Activated CD4-positive, CD25-positive, alpha-beta regulatory T cell (primary cell): ENCODE results near the gene CORO7.

Experiments used
- DNase-seq, 4 experiments: peaks; one replicate each; lab custom pipeline; 2025; lab: John Stamatoyannopoulos, UW

The CORO7 gene

DNA sequence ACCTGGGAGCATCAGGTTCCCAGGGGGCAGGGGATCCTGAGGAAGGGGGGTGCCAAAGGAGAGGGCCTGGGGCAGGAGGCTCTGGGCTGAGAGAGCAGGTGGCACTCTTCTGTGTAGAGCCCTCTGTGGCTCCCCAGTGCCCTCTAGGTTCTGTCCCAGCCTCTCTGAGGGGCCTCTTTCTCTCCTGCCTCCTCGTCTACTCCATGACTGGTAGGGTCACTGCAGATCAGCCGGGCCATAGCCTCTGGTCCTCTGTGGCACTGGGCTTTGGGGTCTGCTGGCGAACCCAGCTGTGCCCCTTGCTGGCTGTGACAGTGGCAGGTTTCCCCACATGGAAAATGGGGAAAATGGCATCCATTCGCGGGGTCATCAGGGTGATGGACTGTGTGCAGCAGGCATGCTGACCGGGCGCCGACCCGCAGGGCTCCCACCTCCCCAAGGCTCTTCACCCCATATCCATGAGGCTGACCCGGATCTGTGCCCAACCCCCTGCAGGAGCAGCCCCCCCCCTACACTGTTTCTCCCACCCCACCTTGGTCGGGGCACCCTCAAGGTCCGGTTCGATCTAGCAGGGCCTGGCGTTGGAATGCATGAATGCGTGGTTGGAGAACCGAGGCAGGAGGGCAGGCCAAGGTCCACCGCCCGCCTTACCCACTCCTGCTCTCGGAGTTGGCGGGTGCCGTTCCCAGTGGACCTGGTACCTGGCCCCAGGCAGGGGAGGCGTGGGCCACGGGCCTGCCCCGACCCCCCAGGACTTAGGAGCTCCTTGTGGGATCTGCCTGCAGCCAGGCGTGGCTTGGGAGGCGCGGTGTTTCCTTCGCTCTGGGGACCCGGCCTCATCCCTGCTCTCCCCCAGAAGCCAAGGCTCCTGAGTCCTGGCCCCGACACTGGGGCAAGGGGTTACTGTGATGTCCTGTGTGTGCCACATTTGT lies 94.0 kb downstream of the CORO7 start:
- no peak for DNase-seq

DNA sequence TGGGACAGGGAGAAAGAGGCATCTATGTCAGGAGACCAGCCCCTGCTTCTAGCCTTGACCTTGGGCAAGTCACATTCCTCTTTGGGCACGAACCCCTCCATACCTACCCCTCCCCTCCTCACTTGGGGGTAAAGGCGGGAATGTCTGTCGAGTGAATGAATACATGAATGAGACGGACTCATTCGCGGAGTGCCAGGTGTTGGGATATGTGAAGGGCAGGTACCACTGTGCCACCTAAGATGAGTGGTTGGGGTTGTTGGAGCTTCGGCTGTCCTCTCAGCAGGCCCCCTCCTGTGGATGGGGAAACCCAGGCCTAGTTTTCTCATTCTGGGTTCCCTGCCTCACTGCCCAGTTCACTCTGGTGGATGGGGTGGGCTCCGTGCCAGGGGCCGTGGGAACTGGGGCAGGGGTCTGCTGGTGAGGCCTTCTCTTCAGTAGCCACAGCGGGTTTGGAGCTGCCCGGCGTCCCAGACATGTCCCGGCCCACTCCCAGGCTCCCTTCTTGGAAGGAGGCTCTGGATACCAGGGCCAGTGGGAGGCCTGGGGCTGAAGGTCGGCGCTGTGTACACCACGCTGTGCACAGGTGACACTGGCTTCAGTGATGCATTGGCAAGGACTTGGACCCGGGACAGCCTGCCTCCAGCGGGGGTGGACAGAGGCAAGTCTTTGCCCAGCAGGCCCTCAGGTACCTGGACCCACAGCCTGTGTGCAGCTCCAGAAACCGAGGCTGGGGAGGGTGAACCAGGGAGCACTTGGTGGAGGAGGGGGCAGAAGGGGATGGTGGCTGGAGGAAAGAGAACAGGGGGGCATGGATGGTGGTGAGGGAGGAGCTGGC lies 94.9 kb downstream of the CORO7 start:
- DNase-seq, result no peak

DNA sequence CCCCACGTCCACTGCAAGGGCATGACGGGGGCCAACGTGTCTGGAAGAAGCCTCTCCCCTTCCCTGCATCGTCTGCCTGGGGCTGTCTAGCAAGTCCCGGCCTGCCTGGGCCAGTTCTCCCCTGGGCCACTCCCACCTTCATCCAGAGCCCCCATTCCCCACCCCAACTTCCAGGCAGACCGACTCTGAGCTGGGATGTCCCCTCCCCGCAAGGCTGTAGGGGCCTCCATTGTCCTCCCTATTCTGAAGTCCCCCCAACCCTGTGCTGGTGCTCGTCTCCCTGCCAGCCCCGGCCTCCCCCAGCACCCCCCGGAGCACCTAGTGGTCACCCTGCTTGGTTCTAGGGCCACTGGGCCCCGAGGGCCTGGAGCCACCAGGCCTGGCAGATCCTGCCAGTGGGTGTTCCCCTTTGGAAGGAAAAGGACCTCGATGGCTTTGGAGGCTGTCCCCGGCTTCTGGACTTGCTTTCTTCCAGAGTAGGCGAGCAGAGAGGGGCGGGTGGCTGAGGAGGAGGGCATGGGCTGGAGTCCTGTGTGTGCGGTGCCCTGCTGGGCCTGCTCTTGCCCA lies 95.7 kb downstream of the CORO7 start:
- no peak for DNase-seq

DNA sequence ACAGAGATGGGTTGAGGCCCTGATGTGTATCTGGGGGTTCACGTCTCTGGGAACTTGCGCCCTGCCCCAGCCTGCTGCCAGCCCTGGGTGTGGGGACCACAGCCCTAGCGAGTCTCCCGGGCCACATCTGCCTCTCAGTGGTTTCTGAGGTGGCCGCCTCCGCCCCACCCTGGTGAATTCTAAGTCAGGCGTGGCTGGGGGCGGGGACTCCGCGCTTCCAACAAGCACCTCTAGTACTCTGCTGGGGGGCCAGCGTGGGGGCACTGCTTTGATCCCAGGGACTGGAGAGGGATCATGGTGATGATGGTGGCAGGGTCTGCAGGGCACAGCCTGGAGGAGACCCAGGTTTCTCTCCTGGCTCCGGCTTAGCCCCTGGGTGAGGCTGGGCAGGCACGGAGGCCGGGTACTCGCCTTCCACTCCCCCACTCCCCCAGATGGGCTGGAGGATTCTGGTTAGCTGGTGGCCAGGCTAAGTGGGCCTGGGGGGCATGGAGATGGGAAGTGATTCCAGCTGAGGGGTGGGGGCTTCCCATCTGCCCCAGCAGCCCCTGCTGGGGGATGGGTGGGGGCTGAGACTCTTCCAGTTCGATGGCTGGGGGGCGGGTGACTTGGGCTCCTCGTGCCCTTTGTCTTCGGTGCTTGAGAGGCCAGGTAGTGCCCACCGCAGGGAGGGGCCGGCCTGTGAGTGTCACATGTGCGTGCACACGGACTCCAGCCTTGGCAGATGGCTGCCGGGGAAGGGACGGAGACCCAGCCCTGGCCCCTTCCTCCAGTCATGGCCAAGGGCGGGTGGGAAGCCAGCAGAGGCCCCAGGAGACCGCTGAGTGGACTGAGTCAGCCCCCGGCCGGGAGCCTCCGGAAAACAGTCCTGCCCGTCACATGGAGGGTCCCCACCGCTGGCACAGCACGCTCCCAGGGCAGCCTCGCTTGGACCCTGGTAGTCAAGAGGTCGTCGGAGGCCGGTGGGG lies 96.7 kb downstream of the CORO7 start:
- DNase-seq, result no peak

DNA sequence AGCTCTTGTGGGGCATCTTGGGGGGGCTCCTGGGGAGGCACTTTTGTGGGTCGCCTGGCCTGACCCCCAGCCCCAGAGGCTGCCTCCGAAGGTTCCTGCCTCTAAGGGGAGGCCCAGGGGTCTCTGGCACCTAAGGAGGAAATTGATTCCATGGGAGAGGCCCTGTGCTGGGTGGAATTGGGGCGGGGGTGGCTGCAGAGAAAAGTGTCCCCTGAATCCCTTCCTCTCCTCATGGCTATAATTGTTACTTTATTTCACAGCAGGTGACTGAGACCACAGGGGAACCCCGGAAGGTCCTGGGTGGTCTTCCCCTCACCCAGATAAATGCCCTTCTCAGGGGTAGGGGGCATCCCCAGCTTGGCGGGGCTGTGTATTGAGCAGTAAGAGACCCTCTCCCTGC lies 97.4 kb downstream of the CORO7 start:
- DNase-seq, result no peak

DNA sequence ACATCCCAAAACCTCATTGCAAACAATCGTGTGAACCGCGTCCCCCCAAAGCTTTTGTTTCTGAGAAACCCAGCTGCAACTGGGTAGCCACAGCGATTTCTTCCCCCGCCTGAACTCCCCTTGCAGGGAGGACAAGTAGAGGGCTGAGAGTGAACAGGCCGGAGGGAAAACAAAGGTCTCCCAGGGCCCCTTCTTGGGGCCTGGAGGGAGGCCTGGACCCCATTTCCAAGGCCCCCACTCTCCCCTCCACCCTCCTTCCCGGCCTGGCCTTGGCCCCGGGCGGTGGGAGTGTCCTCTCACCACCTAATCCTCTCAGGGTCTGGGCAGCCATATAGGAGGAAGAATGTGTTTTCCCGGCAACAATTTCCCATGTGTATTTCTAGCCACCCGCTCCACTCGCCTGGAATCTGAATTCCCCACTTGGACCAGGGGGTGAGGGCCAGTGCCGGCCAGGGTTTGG lies 97.9 kb downstream of the CORO7 start:
- DNase-seq, result no peak

DNA sequence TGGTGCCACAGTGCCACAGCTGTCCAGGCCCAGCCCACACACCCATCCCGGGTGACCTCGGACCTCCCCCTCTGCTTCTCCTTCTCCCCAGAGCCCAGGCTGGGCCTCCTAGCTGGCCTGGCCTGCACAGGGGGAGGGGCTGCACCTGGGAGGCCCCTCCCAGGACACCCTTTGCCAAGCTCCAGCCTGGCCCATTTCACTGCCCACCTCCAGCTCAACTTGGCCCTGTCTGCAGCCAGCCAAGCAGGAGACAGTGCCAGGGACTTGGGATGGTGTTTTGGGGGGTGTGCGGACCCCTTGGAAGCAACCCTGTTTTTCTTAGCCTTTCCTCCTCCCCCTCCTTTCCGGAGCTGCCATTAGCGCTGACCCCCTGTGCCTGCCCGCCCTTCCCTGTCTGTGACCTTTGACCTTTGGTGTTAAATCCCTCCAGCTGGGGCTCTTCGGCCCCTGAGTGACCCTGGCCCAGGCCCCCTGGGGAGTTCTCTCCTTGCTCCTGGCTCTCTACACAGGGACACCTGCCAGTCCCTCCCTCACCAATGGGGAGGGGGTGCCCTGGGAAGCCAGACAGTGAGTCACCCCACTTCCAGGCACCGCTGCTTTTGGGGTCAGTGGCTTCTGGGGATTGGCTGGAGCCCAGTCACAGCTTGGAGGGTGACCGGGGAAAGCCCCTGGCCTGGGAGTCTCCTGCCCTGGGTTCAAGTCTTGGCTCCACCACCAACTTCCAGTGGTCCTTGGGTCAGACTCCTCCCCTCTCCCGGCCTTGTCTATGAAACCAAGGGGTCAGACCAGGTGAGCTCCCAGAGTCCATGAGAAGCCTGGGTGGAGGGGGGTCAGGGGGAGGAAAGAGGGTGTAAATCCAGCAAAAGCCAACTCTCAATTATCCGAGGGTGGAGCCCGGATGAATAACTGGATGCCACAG lies 98.6 kb downstream of the CORO7 start:
- no peak for DNase-seq

DNA sequence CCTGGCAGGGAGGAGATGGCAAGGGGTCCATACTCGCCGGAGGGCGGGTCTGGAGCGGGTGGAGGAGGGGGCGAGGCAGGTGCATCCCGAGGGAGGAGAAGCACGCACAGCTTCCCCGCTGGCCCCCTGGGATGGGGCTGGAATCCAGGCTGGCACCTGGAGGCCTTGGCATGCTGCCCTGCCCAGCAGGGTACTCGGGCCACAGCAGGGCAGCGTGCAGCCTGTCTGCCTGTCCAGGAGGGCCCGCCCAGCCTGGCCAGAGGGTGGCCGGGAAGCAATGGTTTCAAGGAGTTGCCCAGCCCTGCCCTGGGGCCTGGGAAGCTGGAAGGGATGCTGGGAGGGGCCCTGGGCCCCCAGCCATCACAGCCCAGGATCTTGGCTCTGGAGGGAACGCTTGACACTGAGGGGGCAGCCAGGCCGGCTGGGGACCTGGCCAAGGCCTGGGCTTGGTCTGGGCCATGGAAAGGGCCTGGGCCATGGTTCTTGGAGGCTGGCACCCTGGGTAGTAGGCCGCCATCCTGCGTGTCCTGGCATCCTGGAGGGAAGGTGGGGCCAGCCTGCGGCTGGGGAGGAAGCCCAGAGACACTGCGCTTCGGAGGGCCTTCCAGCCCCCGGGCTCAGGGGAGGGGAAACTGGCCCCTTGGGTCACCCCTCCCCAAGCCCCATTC lies 99.4 kb downstream of the CORO7 start:
- no peak for DNase-seq

DNA sequence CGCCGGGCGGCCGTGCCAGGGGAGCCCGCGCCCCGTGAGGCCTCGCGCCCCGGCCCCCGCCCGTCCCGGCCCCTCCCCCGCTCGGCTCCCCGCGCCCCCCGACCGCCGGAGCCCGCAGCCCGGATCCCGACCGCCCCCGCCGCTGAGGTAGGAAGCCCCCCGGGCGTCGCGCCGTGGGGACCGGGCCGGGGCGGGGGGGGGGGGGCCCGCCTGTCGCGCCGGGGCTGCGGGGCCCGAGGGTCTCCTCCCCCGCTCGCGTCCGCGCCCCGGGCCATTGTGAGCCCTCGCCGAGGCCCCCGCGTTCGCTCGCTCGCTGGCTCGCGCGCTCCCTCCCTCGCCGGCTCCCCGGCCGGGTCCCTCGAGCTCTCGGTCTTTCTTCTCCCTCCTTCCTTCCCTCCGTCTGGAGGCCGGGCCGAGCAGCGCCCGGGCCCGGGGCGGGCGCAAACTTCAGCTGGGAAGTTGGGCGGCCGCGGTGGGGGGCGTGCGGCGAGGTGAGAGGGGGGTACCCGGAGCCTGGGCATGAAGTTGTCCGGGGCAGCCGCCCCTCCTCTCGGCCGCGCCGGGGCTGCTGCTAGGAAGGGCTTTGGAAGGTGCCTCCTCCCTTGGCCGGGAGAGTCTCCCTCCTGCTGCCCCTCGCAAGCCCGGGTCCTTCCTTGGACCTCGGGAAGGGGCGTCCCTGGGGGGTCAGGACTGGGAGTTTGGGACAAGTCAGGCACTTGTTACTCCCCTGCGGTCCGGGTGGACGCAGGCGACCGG lies 100.1 kb downstream of the CORO7 start:
- DNase-seq, result no peak

DNA sequence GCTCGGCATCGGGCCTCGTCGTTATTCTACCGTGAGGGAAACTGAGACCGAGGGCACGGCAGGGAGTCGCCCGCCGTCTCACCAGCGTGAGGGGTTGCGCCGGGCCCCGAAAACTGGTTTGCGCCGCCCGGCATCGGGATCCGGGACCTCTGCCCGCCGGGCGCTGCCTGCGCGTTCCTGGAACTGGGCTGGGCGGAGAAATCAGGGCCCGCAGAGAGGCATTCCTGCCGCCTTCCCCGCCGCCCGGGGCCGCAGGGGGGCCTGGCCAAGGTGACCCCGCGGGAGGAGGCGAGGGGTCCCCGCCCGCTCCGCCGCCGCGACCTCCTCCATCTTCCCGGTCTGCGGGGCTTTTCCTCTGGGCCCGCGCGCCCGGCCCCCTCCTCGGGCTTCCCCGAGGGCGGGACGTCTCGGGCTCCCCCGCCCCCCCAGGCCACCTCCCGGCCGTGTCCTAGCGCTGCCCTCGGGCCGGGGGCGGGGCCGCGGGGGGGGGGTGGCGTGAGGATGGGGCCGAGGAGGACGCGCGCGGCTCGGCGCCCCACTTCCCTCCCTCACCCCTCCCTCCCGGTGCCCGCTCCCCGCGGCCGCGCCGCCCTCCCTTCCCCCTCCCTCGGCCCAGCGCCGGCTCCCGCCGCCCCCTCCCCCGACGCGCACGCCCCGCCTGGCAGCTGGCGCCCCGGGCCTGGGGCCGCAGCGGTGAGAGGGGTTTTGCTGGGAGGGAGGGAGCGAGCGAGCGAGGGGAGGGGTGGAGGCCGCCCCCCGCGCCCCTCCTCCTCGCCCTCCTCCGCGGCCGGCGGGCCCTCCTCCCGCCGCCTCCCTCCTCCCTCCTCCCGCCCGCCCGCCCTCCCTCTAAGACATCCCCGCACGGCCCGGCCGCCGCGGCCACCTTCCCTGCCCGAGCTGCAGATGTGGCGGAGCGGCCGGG lies 100.9 kb downstream of the CORO7 start, which contains the start of gene GLIS2:
TSS of gene GLIS2 (plus strand) at position 882 of the 922 bp plus-strand sequence. CDS start 16,214 bp downstream, outside the sequence.
- DNase-seq, result no peak

DNA sequence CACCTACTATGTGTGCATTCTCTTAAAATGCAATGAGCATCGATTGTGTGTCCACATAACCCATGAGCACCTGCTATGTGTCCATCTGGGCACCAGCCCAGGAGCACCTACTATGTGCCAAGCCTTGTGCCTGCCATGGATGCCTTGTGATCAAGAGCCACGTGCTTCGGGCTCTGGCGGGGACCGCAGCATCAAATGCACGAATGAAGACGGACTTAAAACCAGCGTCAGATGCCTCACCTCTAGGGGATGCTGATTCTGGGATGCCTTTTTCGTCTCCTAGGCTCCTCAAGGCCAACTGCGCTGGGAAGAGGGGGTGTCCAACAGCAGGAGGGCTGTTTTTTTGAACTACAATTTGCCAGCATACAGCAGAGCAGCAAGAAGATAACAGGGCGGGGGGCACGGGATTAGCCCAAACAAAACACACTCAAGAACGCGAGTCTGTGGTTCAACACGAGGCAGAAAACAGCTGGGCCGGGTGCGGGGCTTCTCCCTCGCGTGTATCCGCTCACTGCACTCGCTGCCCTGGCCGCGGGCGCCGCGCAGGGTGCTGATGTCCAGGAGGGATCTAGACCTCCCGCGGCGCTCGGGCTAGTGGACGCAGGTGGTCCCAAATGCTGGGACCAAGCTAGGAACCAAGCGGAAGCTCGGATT lies 101.7 kb downstream of the CORO7 start:
- DNase-seq, result no peak

DNA sequence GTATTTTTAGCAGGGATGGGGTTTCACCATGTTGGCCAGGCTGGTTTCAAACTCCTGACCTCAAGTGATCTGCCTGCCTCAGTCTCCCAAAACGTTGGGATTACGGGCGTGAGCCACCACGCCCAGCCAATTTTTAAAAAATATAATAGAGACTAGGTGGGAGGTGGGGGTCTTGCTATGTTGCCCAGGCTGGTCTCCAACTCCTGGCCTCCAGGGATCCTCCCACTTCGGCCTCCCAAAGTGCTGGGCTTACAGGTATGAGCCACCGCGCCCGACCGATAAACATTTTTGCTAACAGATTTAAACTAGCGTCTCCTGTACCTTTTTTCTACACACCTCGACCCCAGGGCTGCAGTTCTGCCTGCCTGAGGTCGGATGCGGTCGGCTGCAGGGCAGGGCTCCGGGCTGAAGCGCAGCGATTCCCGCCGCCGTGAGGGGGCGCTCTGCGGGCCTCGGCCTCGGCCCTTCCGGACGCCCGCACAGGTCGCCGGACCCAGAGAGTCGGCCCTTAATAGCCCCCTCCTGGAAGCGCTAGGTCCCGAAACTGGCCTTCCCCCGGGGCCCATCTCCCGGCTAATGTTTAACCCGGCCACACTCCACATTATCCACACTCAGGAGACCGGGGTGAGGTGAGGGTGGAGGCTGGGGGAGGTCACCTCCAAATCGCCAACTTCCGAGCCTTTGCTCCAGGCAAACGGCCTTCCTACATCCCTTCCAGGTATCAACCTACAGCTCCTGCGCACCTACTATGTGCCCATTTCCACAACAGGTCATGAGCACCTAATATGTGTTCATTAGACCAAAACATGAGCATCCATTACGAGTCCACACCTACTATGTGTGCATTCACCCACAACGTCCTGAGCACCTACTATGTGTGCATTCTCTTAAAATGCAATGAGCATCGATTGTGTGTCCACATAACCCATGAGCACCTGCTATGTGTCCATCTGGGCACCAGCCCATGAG lies 102.5 kb downstream of the CORO7 start:
- no peak for DNase-seq

DNA sequence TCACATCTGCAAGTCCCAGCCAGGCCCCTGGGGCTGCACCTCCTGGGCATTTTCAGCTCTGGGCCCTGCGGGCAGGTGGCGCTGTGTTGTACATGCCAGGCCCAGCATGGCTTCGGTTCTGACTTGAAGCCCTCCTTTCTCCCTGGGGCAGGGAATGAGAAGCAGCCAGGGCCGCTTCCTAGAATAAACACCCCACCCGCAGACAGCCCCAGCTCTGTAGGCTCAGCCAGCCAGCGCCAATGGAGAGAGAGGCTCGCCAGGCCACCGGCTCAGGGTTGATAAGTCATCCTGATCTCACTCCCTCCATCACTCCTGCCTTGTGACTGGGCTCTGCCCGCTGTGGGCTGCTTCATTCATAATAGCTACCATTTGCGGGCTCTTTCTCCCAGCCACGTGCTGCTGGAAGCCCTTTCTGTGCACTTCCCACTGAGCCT lies 106.5 kb downstream of the CORO7 start:
- peak in 2 of 4 experiments; percentile 19 to 31 for DNase-seq

DNA sequence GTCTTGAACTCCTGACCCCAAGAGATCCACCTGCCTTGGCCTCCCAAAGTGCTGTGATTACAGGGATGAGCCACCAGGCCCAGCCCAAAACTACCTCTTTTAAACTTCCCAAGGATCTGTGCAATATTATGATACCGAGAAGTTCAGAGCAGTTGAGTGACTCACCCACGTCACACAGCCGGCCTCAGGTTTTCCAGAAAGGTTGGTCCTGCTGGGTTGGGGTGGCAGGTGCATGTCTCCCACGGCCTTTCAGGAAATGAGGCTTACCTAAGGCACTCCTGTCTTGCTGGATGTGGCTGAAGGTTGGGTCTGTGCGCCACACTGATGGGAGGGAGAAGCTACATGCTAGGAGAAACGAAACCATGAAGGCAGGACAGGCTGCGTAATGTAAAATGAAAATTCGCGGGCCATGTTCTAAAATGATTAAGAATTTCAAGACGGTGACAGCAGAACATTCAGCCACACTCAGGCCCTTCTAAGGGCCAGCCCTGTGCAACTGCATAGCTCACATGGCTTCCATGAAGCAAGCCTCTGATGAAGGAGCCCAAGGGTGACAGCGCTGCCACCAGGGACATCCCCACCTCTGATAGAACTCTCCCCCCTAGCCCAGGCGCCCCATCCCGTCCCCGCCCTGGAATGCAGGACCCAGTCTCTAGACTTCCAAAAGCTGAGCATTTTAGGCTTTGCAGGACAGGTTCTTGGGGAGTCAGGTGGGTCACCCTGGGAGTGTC lies 107.1 kb downstream of the CORO7 start:
- no peak for DNase-seq
